GM13977 (cell line): ENCODE results near the gene GOLT1A.
A peak's percentile ranks its signal among the peaks of the same experiment; 100 is the strongest.

Source experiments
- DNase-seq: peaks from one replicate; pipeline ENCODE4 v3.0.0; 2012; ENCODE audit warnings: low spot score
- CTCF ChIP-seq: IDR thresholded peaks from 2 replicates; pipeline ENCODE4 v1.5.1; 2012; ENCODE audit warnings: mild to moderate bottlenecking, control low read depth; ENCODE audit not compliant: insufficient read depth; ENCODE audit errors: extremely low read depth, missing control alignments
- in situ Hi-C: fragments of 300-500 bp; cut with MboI; formaldehyde crosslinking; loops from one replicate; pipeline ENCODE4 v1.12.0; 2022; ENCODE audit warnings: low sequenced_read_pairs, low pct_unique_long_range_greater_than_20kb, mixed read lengths, inconsistent platforms; ENCODE audit not compliant: unreplicated experiment

GOLT1A gene

GRCh38 chr1:204190212-204191211 lies 23.3 kb downstream of the GOLT1A start:
- in situ Hi-C loops, result no loop called here
- TF ChIP-seq CTCF, result no peak
- DNase-seq, result peak; percentile 54

- TF ChIP-seq CTCF, result no peak
- DNase-seq, result peak; percentile 64
- in situ Hi-C loops, result no loop called here
These were observed 24.7 kb downstream of the GOLT1A start for GRCh38 chr1:204188959-204189639.

GRCh38 chr1:204186597-204186996 lies 27.2 kb downstream of the GOLT1A start:
- in situ Hi-C loops, result no loop called here
- no peak for TF ChIP-seq CTCF
- no peak for DNase-seq

- no peak for TF ChIP-seq CTCF
- in situ Hi-C loops, result no loop called here
- no peak for DNase-seq
These were observed 32.7 kb downstream of the GOLT1A start for GRCh38 chr1:204181116-204181515.

GRCh38 chr1:204180133-204180532 lies 33.7 kb downstream of the GOLT1A start:
- in situ Hi-C loops, result no loop called here
- TF ChIP-seq CTCF, result no peak
- no peak for DNase-seq

- in situ Hi-C loops, result no loop called here
- DNase-seq, result no peak
- no peak for TF ChIP-seq CTCF
These were observed 35.1 kb downstream of the GOLT1A start for GRCh38 chr1:204178487-204179281.
